ENCODE measurements around the gene CDYL2.

Gene CDYL2

DNA sequence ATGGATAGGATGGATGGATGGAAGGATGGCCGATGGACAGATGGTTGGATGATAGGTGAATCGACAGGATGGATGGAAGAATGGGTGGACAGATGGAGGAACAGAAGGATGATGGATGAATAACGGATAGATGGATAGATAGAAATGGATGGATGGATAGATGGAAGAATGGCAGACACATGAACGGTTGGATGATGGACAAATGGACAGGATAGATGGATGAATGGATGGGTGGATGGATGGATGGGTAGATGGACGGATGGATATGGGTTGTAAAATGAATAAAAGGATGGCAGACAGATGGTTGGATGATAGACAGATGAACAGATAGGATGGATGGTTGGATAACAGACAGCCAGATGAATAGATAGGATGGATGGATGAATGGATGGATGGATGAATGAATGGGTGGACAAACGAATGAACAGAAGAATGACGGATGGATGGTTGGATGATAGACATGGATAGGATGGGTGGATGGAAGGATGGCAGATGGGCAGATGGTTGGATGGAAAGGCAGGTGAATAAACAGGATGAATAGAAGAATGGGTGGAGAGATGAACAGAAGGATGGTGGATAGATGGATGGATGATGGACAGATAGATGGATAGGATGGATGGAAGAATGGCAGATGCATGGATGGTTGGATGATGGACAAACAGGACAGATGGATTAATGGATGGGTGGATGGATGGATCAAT lies 207.7 kb downstream of the CDYL2 start:
- no peak for DNase-seq (ENCODE audit: low read depth in 2 of 2)

GRCh38 chr16:80594756-80595155 lies 209.6 kb downstream of the CDYL2 start:
- no peak for DNase-seq (ENCODE audit: low read depth in 2 of 2)

DNA sequence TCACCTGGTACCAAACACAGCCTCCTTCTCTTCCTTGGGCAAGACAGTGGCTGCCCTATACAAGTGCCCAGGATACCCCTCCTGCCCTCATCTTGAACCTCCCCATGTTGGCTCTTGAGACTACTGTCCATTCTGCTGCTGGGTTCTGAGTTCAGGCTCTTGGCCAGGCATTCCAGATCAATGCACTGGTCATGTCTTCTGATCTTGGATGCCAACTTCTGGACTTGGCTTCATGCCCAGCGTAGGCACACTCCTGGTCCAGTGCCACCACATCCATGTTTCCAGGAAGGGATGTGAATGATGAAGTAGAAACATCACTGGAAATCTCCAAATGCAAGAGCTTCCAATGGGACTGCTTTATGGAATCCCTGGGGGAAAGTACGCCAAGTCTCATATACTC lies 212.1 kb downstream of the CDYL2 start:
- no peak for DNase-seq (ENCODE audit: low read depth in 2 of 2)

DNA sequence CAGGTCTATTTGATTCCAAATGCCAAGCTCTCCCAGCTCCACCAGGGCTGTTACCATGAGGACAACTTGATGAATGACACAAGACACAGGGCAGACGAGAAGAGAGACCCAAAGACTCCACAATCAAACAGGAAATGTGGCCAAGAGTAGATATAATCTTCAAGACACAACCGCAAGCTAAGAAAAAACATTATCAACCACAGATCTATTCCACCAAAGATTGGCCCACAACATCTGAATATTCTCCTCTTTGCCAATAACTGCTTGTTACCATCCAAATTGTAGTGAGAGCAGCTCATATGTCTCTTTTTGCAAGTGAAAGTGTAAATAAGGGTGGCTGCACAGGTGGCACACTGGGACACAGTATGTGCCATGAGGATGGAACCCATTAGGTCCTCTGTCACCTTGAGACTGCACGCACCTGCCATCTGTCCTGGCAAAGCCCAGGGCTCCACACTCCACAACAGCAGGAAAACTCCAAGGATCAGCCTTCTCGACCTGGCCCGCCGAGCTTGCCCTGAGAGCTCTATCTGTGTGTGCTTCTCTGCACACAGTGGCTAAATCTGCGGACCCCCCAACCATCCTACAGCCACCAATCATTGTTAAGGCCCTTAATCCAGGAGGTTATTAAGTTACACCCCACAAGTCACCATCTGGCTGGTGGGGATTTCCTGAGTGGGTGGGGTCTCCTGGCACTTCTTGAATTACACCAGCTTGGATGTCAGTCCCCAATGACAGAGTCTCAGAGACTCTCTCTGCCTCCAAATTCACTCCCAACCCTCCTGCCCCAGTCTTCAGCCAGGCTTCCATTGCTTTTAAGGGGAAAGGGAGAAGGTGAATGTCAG lies 213.1 kb downstream of the CDYL2 start:
- no peak for DNase-seq (ENCODE audit: low read depth in 2 of 2)

DNA sequence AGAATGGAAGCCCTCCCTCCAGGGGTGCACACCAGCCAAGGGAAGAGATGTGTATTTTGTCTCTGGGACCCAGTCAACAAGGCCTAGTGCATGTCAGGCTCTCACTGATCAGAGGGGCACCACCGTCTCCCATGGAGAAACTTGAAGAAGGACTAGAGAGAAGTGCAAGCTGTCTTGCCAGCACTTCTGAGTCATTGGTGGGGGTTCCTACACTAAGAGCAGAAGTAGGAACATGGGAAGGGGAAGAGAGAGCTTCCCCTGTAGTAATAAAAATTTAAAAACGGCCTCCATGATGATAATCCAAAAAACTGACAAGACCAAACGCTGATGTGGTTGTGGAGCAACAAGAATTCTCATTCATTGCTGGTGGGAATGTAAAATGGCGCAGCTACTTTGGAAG lies 217.3 kb downstream of the CDYL2 start:
- no peak for DNase-seq (ENCODE audit: low read depth in 2 of 2)

DNA sequence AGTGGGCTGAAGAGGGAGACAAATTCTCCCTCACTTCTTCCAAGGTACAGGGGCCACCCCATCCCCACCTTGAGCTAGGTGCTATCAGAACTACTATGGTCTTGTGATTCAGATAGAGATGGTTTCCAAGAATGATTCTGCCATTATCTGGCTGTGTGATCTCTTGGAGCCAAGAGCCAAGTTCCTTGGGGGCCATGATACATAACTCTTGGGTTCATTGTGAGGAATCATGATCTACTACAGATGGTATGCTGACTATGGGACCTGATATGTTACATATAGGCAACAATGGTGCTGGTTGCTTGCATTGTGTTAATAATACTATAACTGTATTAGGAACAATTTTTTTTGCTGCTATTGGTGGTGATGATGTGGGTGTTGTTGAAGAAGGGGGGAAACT lies 217.9 kb downstream of the CDYL2 start:
- no peak for DNase-seq (ENCODE audit: low read depth in 2 of 2)

GRCh38 chr16:80585764-80586163 lies 218.6 kb downstream of the CDYL2 start:
- DNase-seq (ENCODE audit: low read depth in 2 of 2): no peak

- no peak for DNase-seq (ENCODE audit: low read depth in 2 of 2)
These were observed 220.9 kb downstream of the CDYL2 start for GRCh38 chr16:80583466-80583865.

GRCh38 chr16:80580109-80580832 lies 224.1 kb downstream of the CDYL2 start:
- DNase-seq (ENCODE audit: low read depth in 2 of 2): peak in 1 of 2 donors; percentile 14

GRCh38 chr16:80577485-80578280 lies 226.7 kb downstream of the CDYL2 start:
- DNase-seq (ENCODE audit: low read depth in 2 of 2): no peak

GRCh38 chr16:80576343-80576912 lies 228.0 kb downstream of the CDYL2 start:
- no peak for DNase-seq (ENCODE audit: low read depth in 2 of 2)

GRCh38 chr16:80573700-80574120 lies 230.7 kb downstream of the CDYL2 start:
- no peak for DNase-seq (ENCODE audit: low read depth in 2 of 2)

GRCh38 chr16:80570106-80570478 lies 234.3 kb downstream of the CDYL2 start:
- no peak for DNase-seq (ENCODE audit: low read depth in 2 of 2)

DNA sequence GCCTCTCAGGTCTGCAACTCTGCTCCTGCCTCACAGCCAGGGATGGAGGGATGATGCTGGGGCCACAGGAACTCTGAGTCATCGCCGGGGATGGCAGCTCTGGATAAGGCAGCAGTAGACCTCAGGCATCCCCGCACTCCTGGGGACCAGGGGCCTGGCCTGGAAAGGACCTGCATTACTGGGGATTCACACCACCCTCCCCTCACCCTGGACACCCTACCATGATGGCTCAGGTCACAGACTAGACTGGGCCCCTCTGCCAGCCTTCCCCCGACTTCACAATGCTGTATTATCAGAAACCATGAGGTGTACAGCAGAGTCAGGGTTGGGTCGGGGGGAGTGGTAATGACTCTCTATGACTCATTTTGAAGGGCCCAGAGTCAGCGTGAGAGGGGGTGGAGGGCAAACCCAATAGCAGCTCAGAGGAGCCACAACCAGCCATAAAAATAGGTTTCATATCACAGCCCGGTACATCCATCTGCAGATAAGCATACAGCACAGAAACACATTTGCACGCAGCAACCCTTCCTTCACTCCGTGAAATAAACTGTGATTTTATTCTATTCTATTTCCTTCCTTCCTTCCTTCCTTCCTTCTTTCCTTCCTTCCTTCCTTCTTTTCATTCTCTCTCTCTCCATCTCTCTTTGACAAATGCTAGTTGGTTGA lies 234.8 kb downstream of the CDYL2 start:
- peak in 1 of 2 donors; percentile 18 for DNase-seq (ENCODE audit: low read depth in 2 of 2)

DNA sequence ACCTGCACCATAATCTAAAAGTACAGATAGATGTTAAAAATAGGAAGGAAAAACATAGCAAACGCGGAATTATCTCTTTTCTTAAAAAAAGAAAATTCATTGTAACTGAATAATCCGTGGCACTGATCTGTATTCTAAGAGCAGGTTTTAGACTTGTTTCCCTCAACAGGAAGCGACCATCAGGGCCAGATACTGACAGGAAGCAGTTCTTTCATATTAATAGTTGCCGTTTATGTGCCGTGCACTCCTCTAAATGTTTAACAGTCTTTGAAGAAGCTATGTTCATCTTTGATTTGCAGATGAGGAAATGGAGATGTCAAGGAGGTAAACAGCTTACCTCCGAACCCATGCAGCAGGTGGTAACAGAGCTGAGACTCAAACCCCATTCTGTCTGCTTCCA lies 240.0 kb downstream of the CDYL2 start:
- DNase-seq (ENCODE audit: low read depth in 2 of 2): no peak

DNA sequence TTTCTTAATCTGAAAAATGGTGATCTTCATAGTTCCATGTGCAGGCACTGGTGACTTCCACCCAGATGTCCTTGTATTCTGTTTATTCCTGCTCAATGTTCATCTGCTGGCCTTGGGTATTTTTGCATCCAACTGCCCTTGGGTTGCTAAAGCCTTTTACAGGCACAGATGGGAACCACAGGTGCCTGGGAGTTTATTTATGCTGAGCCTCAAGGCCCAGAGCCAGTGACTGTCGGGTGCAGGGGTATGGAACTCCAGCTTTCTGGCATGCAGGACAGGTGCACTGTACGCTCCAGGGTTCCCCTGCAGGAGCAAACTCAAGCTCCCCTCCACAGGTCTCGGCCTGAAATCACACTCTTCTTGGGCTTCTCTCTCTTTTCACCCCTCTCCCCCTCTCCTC lies 241.3 kb downstream of the CDYL2 start:
- DNase-seq (ENCODE audit: low read depth in 2 of 2): no peak

DNA sequence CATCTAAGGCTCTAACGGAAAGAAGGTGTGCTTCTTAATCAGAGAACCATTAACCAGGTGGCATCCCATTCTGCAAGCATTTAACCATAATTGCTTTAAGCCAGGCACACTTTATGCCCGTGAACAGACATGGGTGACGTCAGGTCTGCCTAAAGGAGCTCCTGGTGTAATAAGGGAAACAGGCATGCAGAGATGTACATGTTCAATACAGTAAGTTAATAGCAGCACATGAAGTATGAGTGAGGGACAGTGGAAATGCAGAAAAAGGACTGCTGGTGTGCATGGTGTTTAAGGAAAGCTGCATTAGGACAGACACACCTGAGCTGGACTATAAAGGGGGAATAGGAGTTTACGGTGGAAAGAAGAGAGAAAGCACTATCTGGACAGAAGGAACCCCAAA lies 245.0 kb downstream of the CDYL2 start:
- DNase-seq (ENCODE audit: low read depth in 2 of 2): no peak

- DNase-seq (ENCODE audit: low read depth in 2 of 2): no peak
These were observed 247.4 kb downstream of the CDYL2 start for GRCh38 chr16:80557037-80557436.

DNA sequence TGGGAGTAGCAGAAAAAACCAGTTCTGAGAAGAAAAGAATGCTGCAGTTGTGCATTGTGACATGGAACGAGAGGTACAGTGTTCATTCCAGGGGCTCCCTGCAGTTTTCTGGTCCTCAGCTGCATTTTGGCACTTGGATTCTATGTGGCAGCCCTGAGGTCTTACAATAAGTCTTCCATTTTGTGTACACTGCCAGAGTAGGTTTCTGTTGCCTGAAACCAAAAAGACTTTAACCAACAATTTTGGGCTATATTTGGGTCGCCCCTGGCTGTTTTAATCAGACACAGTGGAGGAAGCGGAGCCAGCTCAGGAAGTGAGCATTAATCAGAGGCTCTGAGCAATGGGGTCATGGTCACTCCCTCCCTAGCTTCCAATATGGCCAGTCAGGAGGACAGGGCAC lies 247.9 kb downstream of the CDYL2 start:
- no peak for DNase-seq (ENCODE audit: low read depth in 2 of 2)

DNA sequence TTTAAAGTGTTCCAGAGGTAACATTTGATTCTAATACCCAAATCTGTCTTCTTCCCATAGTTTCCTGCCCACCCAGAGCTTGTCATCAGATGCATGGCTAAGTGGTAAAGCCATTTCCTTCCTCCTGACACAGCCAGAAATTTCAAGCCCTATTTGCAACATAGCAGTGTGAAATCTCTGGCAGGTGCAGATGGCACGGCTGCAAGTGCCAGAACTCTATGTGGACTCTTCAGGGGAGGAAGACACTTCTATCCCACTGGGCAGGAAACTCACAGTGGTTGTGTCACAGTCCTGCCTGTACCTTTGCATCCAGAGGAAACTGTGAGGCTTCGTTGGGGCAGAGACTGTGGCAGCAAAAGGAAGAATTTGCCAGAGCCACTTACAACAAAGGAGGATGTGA lies 250.4 kb downstream of the CDYL2 start:
- DNase-seq (ENCODE audit: low read depth in 2 of 2): no peak

GRCh38 chr16:80552277-80552676 lies 252.1 kb downstream of the CDYL2 start:
- no peak for DNase-seq (ENCODE audit: low read depth in 2 of 2)
